Keratinocyte (primary cell): ENCODE results near the gene LRR1.

Source experiments
- EZH2 ChIP-seq: IDR thresholded peaks from one replicate; pipeline ENCODE4 v1.6.1; 2012; ENCODE audit warnings: inconsistent platforms, mild to moderate bottlenecking, low read length, moderate library complexity
- TF ChIP-seq, protein P1 (sequence below), 3 experiments: IDR thresholded peaks in 1 of 3; conservative IDR thresholded peaks in 1 of 3; optimal IDR thresholded peaks in 1 of 3; 2 replicates in 2 of 3; 3 replicates in 1 of 3; pipeline versions ENCODE3 to v1.5.1; 2011; ENCODE audit warnings: low read length in 3 of 3, mild to moderate bottlenecking in 3 of 3, moderate library complexity in 2 of 3, control low read depth in 1 of 3, inconsistent platforms in 1 of 3; ENCODE audit not compliant: insufficient read depth in 2 of 3; ENCODE audit errors: extremely low read depth in 1 of 3

DNA sequence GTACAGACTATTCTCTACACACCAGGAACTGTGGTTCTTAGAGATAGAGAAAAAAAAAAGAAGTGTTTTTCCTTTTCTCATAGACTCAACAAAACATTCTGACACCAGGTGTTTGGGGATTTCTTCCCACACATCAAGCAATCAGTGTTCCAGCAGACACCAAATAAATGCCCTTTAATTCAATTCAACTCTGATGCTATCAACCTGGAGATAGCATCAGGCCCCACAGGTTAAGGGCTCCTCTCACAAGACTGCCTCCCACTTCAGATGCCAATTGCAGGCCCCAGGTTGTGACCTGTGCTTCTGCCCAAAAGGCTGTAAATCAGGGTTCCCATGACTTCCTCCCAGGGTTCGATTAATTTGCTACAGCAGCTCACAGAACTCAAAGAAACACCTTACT lies 49.3 kb upstream of the LRR1 start:
- TF ChIP-seq, protein P1, sequence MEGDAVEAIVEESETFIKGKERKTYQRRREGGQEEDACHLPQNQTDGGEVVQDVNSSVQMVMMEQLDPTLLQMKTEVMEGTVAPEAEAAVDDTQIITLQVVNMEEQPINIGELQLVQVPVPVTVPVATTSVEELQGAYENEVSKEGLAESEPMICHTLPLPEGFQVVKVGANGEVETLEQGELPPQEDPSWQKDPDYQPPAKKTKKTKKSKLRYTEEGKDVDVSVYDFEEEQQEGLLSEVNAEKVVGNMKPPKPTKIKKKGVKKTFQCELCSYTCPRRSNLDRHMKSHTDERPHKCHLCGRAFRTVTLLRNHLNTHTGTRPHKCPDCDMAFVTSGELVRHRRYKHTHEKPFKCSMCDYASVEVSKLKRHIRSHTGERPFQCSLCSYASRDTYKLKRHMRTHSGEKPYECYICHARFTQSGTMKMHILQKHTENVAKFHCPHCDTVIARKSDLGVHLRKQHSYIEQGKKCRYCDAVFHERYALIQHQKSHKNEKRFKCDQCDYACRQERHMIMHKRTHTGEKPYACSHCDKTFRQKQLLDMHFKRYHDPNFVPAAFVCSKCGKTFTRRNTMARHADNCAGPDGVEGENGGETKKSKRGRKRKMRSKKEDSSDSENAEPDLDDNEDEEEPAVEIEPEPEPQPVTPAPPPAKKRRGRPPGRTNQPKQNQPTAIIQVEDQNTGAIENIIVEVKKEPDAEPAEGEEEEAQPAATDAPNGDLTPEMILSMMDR (optimal IDR thresholded peaks at IDR 0.05 in 1 of 3, IDR thresholded peaks at IDR 0.05 in 1 of 3, conservative IDR thresholded peaks at IDR 0.05 in 1 of 3; ENCODE audit: extremely low read depth in 1 of 3, insufficient read depth in 2 of 3, low read length in 3 of 3): no peak
- no peak for TF ChIP-seq EZH2
